Activated T-cell treated with anti-CD3 and anti-CD28 coated beads for 1 hour (primary cell): ENCODE measurements around the gene NF1.
"Not testable (repeated sequence)": the region's sequence is repeated elsewhere in the genome, so short reads cannot be mapped to it uniquely, and the experiment has no call there.

ENCODE experiments used
- DNase-seq: peaks from one replicate; pipeline ENCODE4 v3.0.0-alpha.2; 2020; ENCODE audit warnings: low read depth

Gene NF1

DNA sequence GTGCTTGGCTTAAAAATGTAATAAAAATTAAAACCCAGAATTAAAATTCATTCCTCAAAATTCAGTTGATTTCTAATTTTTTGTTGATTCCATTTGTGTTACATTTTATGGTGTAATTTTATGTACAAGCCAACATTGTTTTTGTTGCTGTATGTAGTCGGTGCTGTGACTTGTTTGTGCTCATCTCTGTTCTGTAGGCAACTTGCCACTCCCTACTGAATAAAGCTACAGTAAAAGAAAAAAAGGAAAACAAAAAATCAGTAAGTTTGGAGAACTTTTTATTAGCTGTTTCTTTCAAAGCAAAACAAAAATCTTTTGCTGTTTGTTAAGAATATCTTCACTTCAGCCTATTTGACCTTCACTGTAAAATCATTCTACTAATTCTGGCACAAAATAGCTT lies 158.0 kb downstream of the NF1 start:
- no peak for DNase-seq

DNA sequence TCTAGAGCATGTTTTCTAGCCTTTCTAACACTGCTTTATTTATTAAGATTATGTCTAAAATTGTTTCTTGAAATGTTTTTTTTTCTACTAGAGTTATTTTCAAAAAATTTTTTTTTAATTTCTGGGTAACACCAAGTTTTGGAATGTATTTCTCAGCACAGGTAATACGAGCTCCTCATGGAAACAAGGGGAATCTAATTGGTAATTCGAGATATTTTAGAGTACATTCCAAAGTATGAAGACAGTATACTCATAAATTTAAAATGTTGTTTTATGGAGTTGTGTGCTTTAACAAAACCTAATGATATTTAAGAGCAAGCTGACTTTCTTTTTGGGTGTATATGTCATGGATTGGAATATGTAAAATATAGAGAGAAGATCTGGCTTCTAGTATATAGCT lies 159.9 kb downstream of the NF1 start:
- DNase-seq, result no peak

DNA sequence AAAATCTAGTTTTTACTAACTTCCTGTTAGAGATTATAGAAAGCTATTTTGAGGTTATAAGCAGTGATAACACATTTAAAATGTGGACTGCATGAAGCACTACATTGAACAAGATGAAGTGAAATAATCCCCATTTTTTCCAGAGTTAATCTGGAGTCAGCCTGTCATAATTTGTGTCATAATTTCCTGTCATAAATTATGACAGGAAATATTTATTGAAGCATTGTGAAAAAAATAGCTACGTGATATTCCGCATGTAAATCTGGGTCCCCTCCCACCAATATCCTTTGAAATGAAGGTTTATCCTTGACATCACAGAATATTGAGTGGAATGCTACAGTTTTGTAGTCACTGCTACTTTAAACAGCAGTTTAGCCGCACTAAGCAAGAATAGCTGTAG lies 162.2 kb downstream of the NF1 start:
- no peak for DNase-seq

DNA sequence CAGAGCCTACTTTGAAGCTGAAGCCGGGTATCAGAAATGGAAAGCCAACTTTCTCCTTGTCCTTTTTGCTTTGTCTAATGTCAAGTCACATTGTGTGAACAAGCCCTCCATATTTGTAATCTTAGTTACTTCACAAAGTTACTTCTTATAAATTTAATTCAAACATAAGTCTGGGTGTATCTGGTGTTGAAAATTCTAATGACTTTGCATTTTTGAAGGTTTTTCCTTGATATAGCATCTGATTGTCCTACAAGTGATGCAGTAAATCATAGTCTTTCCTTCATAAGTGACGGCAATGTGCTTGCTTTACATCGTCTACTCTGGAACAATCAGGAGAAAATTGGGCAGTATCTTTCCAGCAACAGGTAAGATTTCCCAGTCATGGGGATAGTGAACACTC lies 165.4 kb downstream of the NF1 start:
- no peak for DNase-seq

DNA sequence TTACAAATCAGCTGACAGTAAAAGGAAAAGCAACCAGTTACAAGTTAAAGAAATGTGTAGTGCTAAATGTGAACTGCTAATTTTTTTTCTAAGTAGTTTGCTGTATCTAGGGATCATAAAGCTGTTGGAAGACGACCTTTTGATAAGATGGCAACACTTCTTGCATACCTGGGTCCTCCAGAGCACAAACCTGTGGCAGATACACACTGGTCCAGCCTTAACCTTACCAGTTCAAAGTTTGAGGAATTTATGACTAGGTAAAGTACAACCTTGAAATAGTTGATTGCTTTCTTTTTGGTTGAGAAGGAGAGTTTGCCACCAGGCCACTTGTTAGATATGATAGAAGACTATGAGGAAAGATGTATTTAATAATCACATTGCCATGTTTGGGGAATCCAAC lies 166.8 kb downstream of the NF1 start:
- DNase-seq, result no peak

DNA sequence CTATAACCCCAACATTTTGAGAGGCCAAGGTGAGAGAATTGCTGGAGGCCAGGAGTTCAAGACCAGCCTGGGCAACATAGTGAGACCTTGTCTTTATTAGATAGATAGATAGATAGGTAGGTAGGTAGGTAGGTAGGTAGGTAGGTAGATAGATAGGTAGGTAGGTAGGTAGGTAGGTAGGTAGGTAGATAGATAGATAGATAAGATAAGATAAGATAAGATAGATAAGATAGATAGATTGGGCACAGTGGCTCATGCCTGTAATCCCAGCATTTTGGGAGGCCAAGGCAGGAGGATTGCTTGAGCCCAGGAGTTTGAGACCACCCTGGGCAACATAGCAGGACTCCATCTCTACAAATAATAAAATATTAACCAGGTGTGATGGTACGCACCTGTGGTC lies 168.1 kb downstream of the NF1 start:
- DNase-seq, result not testable (repeated sequence)

DNA sequence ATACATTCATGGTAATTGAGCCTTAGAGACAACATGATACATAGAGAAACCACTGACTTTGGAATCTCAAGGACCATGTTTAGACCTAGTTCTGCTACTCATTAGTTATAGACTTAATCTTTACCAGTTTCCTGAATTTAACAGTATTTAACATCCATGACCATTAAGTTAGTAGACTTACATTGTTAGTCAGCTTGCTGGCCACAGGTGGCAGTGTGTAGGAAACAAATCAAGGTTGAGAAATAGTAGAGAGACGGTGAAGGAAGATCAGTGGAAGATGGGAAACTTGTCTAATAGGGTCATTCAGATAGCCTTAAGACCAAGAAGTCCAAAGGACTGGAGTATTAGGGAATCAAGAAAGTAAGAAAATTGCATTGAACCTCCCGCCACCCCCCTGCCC lies 171.3 kb downstream of the NF1 start:
- no peak for DNase-seq

DNA sequence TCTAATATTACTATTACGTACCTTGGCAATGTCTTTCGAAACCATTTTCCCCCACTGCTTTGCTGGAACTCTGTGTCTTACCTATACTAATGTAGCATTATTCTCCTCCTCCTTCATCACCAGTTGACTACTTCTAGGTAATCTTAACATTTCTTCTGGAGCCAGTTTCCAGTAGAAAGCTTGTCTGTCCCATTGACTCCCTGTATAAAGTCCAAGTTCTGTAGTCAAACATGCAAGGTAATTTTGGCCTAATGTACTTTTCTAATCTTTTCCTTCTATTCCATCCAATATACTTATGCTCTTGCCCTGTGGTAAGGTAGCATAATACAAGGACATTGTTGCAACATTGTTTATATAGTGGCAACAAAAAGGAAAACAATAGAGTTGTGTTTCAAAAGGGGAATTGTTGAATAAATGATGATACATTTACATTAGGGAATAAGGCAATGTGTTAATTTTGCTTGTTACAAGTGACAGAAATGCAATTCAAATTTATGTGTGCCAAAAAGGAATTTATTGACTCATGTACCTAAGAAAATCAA lies 174.3 kb downstream of the NF1 start:
- DNase-seq, result no peak

DNA sequence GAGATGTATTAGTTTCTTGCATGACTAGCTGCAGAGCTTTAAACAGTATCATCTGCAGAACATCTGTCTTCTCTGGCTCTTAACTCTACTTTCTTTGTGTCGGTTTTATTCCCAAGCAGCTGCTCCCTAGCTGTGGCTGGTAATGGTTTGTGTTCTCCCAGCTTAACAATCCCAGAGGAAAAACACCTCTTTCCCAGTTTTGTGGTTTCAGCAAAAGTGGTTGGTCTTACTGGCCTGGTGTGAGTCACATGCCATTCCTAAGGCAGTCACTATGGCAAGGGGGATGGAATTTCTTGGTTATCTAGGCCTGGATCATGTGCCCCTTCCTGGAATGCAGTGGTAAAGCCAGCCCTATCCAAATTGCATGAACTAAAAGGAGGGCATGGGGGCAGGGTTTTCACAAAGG lies 174.8 kb downstream of the NF1 start:
- DNase-seq, result no peak

DNA sequence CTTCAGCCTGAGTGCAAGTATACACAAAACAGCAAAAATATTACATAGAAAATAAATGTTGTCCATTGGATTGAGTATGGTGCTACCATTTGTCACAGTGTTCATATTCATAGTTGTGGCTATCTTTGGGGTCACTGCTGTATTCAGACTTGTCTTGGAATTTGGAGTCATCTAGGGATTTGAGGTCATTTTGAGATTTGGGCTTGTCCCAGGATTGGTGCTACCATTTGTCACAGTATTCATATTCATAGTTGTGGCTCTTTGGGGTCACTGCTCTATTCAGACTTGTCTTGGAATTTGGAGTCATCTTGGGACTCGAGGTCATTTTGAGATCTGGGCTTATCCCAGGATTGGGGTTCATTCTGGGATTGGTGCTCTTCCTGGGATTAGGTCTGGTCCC lies 177.5 kb downstream of the NF1 start:
- DNase-seq, result no peak

DNA sequence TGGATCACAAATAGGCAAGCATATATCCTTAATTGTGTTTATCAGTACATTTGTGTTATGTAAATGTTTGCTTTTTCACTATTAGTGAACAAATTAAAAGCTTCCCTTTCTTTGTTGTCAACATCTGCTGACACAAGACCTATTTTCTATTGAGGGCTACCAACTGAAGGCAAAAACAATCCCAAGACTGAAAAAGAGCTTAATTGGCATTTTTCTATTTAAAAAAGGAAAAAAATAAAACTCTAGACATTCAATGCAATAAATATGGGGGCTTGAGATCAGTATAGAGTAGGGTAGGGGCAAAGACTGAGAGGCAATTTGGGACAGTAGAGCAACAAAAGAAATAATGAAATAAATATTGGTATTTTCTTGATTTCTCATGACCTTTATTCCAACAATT lies 178.0 kb downstream of the NF1 start:
- DNase-seq, result no peak

DNA sequence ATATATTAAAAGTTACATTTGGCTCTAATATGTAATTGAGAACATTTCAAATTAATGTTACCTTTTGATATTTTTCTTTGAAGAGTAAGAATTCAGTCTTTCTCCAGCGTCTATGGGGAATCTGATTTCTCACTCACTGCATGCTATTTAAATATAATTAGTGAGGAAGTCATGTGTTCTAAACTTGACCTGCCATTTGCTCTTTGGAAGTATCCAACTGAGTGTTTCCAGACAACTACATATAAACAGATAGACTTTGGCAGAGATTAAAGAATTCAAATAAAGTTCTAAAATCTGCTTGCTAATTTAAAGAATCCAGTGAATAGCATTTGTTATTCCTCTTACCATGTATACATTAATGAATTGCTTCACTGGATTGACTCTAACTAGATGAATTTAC lies 178.7 kb downstream of the NF1 start:
- no peak for DNase-seq

DNA sequence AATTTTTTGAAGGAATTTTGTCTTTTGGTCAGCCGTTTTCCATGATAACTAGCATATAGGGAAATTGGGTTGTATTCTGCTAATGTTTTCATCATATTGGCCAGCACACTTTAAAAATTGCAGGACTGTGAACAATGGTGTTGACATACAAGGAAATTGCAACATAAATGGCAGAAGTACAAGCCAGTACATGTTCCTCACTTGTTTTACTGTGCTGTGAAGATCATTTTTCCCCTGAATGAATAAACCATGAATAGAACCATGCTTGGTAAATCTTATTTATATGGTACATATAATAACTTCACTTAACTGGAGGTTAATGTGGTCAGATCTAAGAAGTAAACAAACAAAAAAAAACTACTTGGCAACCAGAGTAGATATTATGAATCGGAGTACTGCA lies 179.5 kb downstream of the NF1 start:
- no peak for DNase-seq

DNA sequence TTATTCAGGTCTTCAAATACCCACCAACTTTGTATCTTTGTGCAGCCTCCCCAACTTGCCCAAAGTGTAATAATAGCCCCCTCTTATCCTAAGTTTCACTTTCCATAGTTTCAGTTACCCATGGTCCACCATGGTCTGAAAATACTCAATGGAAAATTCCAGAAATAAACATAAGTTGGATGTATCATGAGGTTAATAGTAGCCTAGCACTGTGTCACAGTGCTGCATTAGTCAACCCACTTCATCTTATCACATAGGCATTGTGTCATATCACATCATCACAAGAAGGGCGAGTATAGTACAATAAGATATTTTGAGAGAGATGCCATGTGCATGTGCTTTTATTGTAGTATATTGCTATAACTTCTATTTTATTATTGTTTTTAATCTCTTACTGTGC lies 180.3 kb downstream of the NF1 start:
- DNase-seq, result no peak

DNA sequence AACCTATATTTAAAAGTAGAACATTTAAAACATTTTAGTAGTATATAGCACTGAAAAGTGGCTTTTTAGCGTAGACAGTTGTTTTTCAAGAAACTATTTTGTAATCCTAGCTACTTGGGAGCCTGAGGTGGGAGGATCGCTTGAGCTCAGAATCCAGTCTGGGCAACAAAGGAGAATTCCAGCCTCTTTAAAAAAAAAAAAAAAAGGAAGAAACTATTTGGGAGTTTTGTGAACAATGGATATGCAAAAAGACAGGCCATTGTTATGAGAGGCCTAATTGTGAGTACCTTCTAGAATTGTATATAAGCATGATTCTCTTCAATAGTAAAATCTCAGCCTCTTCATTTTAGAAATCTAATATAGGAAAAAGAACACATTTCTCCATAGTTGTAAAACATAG lies 184.6 kb downstream of the NF1 start:
- no peak for DNase-seq

DNA sequence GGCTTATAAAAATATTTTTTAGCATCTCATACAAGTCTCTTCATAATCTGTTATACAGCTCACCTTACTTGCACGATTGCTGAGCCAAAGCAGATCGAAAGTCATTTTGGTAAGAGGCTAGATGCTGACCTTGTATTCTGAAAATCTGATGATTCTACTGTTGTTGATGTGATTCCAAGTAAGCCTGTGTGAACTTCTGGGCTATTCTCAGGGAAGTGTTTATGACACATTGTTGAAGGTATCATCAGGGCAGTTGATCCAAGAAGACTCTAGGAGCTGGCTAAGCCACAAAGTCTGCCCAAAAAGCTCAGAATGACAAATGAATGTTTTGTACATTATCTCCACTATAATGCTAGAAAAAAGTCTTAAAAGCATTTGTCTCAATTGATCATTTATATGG lies 186.3 kb downstream of the NF1 start:
- DNase-seq, result no peak

DNA sequence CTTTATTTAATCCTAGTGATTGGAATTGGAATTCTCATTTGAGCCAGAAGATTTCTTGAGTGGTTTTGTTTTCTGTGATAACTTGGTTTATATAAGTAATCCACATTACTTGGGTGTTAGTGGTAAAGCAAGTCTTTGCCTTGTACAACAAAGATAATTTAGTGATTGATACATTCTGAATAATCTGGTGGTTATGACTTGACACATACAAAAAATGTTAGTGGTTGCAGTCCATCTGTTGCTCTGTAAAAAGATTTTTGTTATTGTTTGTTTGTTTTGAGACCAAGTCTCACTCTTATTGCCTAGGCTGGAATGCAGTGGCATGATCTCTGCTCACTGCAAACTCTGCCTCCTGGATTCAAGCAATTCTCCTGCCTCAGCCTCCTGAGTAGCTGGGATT lies 189.1 kb downstream of the NF1 start:
- no peak for DNase-seq

DNA sequence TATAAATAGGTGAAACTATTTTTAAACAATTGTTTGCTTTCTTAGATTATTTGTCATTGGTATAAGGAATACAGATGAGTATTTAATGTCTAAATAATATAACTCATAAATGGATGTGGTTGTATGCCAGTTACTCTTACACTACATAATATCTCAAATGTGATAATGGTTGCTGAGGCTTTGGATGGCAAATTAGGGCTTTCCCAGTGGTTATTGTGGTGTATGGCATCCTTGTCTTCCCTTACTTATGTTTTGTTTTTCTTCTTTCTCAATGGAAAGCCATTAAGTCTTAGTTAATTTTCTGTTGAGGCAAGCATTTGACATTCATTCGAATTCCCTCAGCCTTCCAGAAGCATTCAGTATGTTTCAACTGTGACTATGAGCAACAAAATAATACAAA lies 191.8 kb downstream of the NF1 start:
- no peak for DNase-seq

DNA sequence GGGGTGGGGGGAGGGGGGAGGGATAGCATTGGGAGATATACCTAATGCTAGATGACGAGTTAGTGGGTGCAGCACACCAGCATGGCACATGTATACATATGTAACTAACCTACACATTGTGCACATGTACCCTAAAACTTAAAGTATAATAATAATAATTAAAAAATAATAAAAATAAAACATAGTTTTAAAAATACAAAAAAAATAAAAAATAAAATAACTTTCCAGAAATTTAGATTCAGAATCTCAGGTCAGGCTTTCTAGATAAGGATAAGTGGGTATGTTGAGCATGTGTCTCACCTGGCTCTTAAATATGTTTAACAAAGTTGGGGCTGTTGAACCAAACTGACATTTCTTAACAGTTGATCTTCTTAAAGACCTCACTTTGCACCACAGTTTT lies 193.2 kb downstream of the NF1 start:
- DNase-seq, result not testable (repeated sequence)

DNA sequence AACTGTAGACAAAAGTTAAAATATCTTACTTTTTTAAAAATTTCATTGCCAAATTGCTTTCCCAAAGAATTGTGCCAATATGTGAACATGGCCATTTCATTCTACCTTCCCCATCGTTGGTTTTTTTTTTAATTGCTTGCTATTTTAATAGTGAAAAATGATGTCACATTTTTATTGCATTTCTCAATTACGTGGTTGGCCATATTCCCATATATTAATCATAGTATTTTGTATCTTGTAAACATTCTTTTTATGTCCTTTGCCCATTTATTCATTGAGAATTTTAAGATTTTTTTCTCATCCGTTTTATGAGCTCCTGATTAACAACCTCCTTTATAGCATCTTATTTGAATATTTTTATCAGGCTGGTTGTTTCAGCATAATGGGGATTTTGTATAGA lies 195.0 kb downstream of the NF1 start:
- DNase-seq, result no peak

DNA sequence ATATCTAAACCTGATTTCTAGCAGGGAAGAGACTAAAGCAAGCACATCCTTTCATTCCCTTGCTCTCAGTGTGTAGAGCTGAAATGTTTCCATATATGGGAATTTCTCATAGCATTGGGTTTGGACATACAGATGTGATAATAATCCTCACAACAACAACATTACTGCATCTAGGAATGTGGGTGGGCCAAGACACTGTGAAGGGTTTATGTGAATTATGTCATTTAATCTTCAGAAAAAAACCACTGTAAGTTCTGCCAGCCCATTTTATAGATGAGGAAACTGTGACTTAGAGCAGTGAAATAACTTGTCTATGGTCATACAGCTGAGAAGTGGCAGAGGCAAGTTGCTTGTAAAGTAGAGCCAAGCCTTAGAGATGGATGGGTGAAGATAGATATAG lies 197.0 kb downstream of the NF1 start:
- no peak for DNase-seq

DNA sequence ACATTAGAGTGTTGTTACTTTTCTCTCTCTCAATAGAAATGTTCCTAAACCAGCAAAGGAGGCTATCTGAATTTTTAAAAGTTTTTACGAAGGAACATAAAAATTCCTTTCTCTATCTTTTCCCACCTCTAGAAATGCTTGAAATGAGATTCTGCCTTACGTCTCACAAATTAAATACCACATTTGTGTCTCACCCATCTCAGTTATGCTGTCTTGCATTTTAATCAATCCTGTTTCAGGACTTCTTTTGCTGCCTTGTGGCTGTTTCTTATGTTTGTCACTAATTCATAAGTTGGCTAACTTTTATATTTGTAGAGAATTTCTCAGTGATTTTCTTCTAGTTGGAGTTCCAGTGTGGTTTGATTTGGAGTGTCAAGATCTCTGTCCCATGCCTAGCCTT lies 198.8 kb downstream of the NF1 start:
- no peak for DNase-seq

DNA sequence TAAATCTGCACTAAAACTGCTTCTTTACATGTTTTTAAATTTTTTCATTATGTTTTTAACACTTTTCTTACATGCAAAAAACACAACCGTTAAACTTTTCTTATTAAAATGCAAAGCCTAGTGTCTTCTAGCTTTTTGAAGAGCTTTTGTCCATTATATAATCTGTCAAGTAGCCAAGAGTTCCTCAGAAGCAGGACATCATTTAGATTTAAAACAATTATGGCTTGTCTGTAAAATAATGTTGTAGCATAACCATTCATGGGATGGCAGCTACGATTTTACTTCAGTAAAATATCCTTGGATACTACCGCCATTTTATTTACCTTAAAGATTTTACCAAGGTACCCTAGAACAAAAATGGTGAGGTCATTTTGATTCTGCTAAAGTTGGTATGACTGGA lies 199.5 kb downstream of the NF1 start:
- no peak for DNase-seq

DNA sequence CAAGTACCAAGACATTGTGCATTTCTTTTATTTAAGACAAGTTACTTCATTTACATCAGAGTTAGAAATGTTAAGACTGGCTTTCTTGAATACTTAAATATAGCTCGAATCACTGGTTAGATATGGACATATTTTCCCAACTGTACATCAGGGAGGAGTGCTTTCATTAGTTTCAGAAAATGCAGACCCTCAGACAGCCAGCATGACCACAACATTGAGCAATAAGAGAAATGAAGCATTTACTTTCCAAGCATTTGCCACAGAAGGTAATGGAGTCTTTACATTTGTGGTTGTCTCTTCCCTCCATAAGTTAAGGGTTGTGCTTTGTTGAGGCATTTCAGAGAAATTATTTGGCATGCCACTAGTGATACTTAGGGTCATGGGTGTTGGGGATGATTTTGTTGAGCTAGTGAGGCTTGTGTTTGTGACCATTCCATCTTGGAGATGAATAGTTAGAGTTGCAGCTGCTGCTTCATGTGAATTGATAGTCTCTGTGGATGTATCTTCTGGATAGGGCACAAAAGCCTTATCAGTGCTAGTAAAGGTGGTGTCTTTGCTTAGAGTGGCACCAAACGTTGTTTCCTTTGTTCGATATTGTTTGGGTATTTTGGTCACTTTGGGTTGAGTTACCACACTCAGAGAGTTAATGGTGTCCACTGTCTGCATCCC lies 200.2 kb downstream of the NF1 start:
- DNase-seq, result no peak

DNA sequence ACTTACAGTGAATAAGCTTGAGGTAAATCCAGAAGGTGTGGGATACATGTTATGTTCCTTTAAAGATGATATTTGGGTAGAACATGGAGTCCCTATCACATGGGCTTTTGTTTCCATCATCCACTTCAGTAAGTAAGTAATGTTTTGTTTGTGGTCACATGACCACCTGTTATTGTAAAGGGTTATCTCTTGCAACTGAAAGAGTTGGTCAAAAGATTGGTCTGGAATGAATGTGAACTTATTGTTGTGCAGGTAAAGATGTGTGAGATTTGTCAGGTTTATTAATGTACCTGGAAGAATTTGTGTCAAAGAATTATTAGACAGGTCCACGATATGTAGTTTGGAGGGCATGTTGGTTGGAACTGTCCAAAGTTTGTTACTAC lies 200.7 kb downstream of the NF1 start:
- DNase-seq, result no peak
